WERI-Rb-1 (cell line): ENCODE results near the gene PEPD.

Experiments used
- DNase-seq: peaks from one replicate; pipeline ENCODE4 v3.0.0-alpha.2; 2020
- H3K27ac ChIP-seq: fragments of 250-450 bp; sonication (Bioruptor Pico); 2 replicates; pipeline ENCODE4 v1.5.1; 2020; ENCODE audit warnings: mild to moderate bottlenecking, moderate library complexity
- H3K27me3 ChIP-seq: fragments of 250-450 bp; sonication (Bioruptor Pico); 2 replicates; pipeline ENCODE4 v1.5.1; 2021; ENCODE audit warnings: mild to moderate bottlenecking, low read depth, moderate library complexity; ENCODE audit not compliant: insufficient read depth, severe bottlenecking
- H3K36me3 ChIP-seq: fragments of 250-450 bp; sonication (Bioruptor Pico); 2 replicates; pipeline ENCODE4 v1.5.1; 2020; ENCODE audit warnings: mild to moderate bottlenecking, moderate library complexity
- H3K4me3 ChIP-seq: 2 replicates; pipeline ENCODE4 v1.5.1; 2011; ENCODE audit warnings: low read depth, mild to moderate bottlenecking, control low read depth, low read length
- H3K9me3 ChIP-seq: fragments of 250-450 bp; sonication (Bioruptor Pico); 2 replicates; pipeline ENCODE4 v1.5.1; 2021; ENCODE audit warnings: mild to moderate bottlenecking, moderate library complexity; ENCODE audit not compliant: severe bottlenecking
- TF ChIP-seq, protein P1 (sequence below): IDR thresholded peaks from 2 replicates; pipeline ENCODE4 v1.5.1; 2011; ENCODE audit warnings: low read depth, mild to moderate bottlenecking, control low read depth, inconsistent platforms, low read length

Gene PEPD

GRCh38 chr19:33552191-33552927, 30.8 kb upstream of the PEPD start:
- no peak overlapping the region for H3K4me3 ChIP-seq
- H3K9me3 ChIP-seq = no peaks in the 10 kb centered on the region
- no peak for DNase-seq
- no peak overlapping the region for H3K27ac ChIP-seq
- TF ChIP-seq, protein P1, sequence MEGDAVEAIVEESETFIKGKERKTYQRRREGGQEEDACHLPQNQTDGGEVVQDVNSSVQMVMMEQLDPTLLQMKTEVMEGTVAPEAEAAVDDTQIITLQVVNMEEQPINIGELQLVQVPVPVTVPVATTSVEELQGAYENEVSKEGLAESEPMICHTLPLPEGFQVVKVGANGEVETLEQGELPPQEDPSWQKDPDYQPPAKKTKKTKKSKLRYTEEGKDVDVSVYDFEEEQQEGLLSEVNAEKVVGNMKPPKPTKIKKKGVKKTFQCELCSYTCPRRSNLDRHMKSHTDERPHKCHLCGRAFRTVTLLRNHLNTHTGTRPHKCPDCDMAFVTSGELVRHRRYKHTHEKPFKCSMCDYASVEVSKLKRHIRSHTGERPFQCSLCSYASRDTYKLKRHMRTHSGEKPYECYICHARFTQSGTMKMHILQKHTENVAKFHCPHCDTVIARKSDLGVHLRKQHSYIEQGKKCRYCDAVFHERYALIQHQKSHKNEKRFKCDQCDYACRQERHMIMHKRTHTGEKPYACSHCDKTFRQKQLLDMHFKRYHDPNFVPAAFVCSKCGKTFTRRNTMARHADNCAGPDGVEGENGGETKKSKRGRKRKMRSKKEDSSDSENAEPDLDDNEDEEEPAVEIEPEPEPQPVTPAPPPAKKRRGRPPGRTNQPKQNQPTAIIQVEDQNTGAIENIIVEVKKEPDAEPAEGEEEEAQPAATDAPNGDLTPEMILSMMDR = no peak
- no peaks in the 10 kb centered on the region for H3K27me3 ChIP-seq
- no peaks in the 10 kb centered on the region for H3K36me3 ChIP-seq

GRCh38 chr19:33551676-33552075, 30.1 kb upstream of the PEPD start:
- Histone ChIP-seq H3K27me3 (no peaks in the 10 kb centered on the region), H3K4me3 (no peak overlapping the region)
- no peak for DNase-seq

DNA sequence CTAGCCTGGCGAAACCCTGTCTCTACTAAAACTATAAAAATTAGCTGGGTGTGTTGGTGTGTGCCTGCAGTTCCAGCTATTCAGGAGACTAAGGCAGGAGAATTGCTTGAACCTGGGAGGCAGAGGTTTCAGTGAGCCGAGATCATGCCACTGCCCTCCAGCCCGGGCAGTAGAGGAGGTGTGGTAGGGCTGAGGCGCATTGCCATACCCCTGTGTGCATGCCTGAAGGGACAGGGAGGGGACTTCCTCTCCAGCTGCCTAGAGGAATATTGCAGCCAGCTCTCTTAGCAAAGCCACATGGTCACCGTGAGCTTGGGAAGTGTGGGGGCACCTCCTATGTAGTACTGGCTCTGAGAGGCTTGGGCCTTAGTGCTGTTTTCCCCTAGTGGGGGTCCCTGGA, 29.2 kb upstream of the PEPD start:
- Histone ChIP-seq H3K27me3 (no peaks in the 10 kb centered on the region), H3K9me3 (no peaks in the 10 kb centered on the region), H3K36me3 (no peaks in the 10 kb centered on the region), H3K4me3 (no peak overlapping the region), H3K27ac (no peak overlapping the region)
- no peak for DNase-seq
- TF ChIP-seq, protein P1 = no peak

More at GRCh38 chr19:33551676-33552075, 30.1 kb upstream of the PEPD start:
- no peaks in the 10 kb centered on the region for H3K9me3 ChIP-seq
- no peak overlapping the region for H3K27ac ChIP-seq
- no peaks in the 10 kb centered on the region for H3K36me3 ChIP-seq
- TF ChIP-seq, protein P1 = no peak

- DNase-seq = no peak
- H3K4me3 ChIP-seq = no peak overlapping the region
- no peaks in the 10 kb centered on the region for H3K27me3 ChIP-seq
- no peak overlapping the region for H3K27ac ChIP-seq
- TF ChIP-seq, protein P1 = no peak
- H3K36me3 ChIP-seq = no peaks in the 10 kb centered on the region
- H3K9me3 ChIP-seq = peaks cover 3% of the 10 kb centered on the region
These were observed 26.1 kb upstream of the PEPD start for GRCh38 chr19:33547676-33548075.

GRCh38 chr19:33546656-33547055, 25.1 kb upstream of the PEPD start:
- peak overlapping the region; percentile 46 for H3K27ac ChIP-seq
- no peaks in the 10 kb centered on the region for H3K36me3 ChIP-seq
- no peaks in the 10 kb centered on the region for H3K27me3 ChIP-seq
- H3K9me3 ChIP-seq = peaks cover 3% of the 10 kb centered on the region
- DNase-seq = no peak
- TF ChIP-seq, protein P1 = no peak
- H3K4me3 ChIP-seq = no peak overlapping the region
